Astrocyte (in vitro differentiated cells and primary cell): ENCODE data around the gene ANP32D. TPM values are rescaled to one million over a fixed set of nuclear protein-coding genes. Genes with fewer than 3 reads are reported as not detected.
"Not testable (repeated sequence)": the region's sequence is repeated elsewhere in the genome, so short reads cannot be mapped to it uniquely, and the experiment has no call there.

Experiments used
- DNase-seq: peaks from one replicate; pipeline ENCODE4 v3.0.0-alpha.2; 2010; ENCODE audit warnings: low read depth
- FAIRE-seq: peaks from 2 replicates; lab custom pipeline; 2011; peaks lifted over from hg19 to GRCh38; lab: Jason Lieb, UNC
- H2AFZ ChIP-seq: 2 replicates; pipeline ENCODE4 v1.6.0; 2012; ENCODE audit warnings: low read depth, low read length, inconsistent platforms
- H3K27ac ChIP-seq: 2 replicates; pipeline ENCODE4 v1.5.1; 2011; ENCODE audit warnings: low read depth, low read length, inconsistent platforms
- H3K27me3 ChIP-seq: 2 replicates; pipeline ENCODE4 v1.6.0; 2011; ENCODE audit warnings: low read length, inconsistent platforms; ENCODE audit not compliant: insufficient read depth
- H3K36me3 ChIP-seq: 2 replicates; pipeline ENCODE4 v1.5.1; 2011; ENCODE audit warnings: low read length, inconsistent platforms; ENCODE audit not compliant: insufficient read depth
- H3K4me1 ChIP-seq: 2 replicates; pipeline ENCODE4 v1.5.1; 2011; ENCODE audit warnings: low read length, inconsistent platforms; ENCODE audit not compliant: insufficient read depth
- H3K4me2 ChIP-seq: 2 replicates; pipeline ENCODE4 v1.6.0; 2012; ENCODE audit warnings: low read length, inconsistent platforms
- H3K4me3 ChIP-seq: 2 replicates; pipeline ENCODE4 v1.5.1; 2011; ENCODE audit warnings: low read depth, mild to moderate bottlenecking, low read length, inconsistent platforms; ENCODE audit not compliant: insufficient read depth
- H3K79me2 ChIP-seq: 2 replicates; pipeline ENCODE4 v1.6.0; 2012; ENCODE audit warnings: mild to moderate bottlenecking, low read length, inconsistent platforms; ENCODE audit not compliant: insufficient read depth
- H3K9ac ChIP-seq: 2 replicates; pipeline ENCODE4 v1.6.0; 2012; ENCODE audit warnings: mild to moderate bottlenecking, low read length, inconsistent platforms
- H3K9me3 ChIP-seq: 2 replicates; pipeline ENCODE4 v1.5.1; 2012; ENCODE audit warnings: low read depth, mild to moderate bottlenecking, low read length, inconsistent platforms; ENCODE audit not compliant: insufficient read depth
- H4K20me1 ChIP-seq: 2 replicates; pipeline ENCODE4 v1.6.0; 2012; ENCODE audit warnings: low read length, inconsistent platforms; ENCODE audit not compliant: insufficient read depth
- H3K27ac Mint-ChIP-seq: one replicate; pipeline ENCODE4 v1.8.0; 2021; ENCODE audit warnings: mild to moderate bottlenecking, mixed read lengths; ENCODE audit not compliant: unreplicated experiment
- H3K27me3 Mint-ChIP-seq: one replicate; pipeline ENCODE4 v1.8.0; 2021; ENCODE audit warnings: low read depth, mixed read lengths; ENCODE audit not compliant: unreplicated experiment
- H3K36me3 Mint-ChIP-seq: one replicate; pipeline ENCODE4 v1.8.0; 2021; ENCODE audit warnings: low read depth, mixed read lengths; ENCODE audit not compliant: unreplicated experiment
- H3K4me1 Mint-ChIP-seq: one replicate; pipeline ENCODE4 v1.8.0; 2021; ENCODE audit warnings: low read depth, mixed read lengths; ENCODE audit not compliant: unreplicated experiment
- H3K4me3 Mint-ChIP-seq: one replicate; pipeline ENCODE4 v1.8.0; 2021; ENCODE audit warnings: mild to moderate bottlenecking, moderate library complexity, mixed read lengths; ENCODE audit not compliant: unreplicated experiment
- H3K9me3 Mint-ChIP-seq: one replicate; pipeline ENCODE4 v1.8.0; 2021; ENCODE audit warnings: mild to moderate bottlenecking, mixed read lengths; ENCODE audit not compliant: unreplicated experiment
- EZH2 ChIP-seq: IDR thresholded peaks from 2 replicates; pipeline ENCODE4 v1.6.1; 2012; ENCODE audit warnings: mild to moderate bottlenecking, low read length, inconsistent platforms; ENCODE audit not compliant: insufficient read depth
- total RNA-seq: library from RNA; stranded (reverse); gene quantifications from 2 replicates; pipeline ENCODE4 v1.2.1, GENCODE V29; 2021
- TF ChIP-seq, protein P1 (sequence below): IDR thresholded peaks from 2 replicates; pipeline ENCODE4 v1.5.1; 2011; ENCODE audit warnings: low read depth, mild to moderate bottlenecking, inconsistent platforms, low read length, moderate library complexity; ENCODE audit not compliant: insufficient read depth

Gene ANP32D
- total RNA-seq, 1 donor from 2014 or later: not detected

DNA sequence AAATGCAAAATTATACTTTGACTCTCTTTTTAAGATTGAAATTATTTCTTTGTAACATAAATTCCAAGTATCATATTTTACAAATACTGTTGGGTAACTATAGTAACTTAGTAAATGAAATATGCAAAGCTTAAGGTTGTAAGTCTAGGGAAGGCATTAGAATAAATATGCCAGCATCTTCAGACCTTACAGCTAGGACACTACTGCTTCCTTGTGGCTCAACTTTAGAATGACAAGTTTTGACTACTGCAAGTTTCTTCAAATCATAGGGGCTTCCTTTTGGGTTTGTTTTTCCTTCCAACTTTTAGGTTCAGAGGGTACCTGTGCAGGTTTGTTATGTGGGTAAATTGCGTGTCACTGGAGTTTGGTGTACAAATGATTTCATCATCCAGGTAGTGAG is 17.7 kb upstream of the ANP32D start:
- Histone ChIP-seq H3K4me1 (no peaks in the 10 kb centered on the region), H3K9me3 (peaks cover 1% of the 10 kb centered on the region), H4K20me1 (no peaks in the 10 kb centered on the region), H3K27ac (no peak overlapping the region), H3K4me3 (no peak overlapping the region), H3K9ac (no peak overlapping the region), H3K27me3 (no peaks in the 10 kb centered on the region), H3K4me2 (no peak overlapping the region), H2AFZ (no peak overlapping the region), H3K36me3 (no peaks in the 10 kb centered on the region), H3K79me2 (no peaks in the 10 kb centered on the region)
- no peak for TF ChIP-seq EZH2
- TF ChIP-seq, protein P1, sequence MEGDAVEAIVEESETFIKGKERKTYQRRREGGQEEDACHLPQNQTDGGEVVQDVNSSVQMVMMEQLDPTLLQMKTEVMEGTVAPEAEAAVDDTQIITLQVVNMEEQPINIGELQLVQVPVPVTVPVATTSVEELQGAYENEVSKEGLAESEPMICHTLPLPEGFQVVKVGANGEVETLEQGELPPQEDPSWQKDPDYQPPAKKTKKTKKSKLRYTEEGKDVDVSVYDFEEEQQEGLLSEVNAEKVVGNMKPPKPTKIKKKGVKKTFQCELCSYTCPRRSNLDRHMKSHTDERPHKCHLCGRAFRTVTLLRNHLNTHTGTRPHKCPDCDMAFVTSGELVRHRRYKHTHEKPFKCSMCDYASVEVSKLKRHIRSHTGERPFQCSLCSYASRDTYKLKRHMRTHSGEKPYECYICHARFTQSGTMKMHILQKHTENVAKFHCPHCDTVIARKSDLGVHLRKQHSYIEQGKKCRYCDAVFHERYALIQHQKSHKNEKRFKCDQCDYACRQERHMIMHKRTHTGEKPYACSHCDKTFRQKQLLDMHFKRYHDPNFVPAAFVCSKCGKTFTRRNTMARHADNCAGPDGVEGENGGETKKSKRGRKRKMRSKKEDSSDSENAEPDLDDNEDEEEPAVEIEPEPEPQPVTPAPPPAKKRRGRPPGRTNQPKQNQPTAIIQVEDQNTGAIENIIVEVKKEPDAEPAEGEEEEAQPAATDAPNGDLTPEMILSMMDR: peak; percentile 9
- H3K4me3 Mint-ChIP-seq: no peak overlapping the region
- peaks cover 7% of the 10 kb centered on the region for H3K27me3 Mint-ChIP-seq
- H3K9me3 Mint-ChIP-seq: peaks cover 4% of the 10 kb centered on the region
- DNase-seq (peak; percentile 10), FAIRE-seq (no peak)
- no peak overlapping the region for H3K27ac Mint-ChIP-seq
- no peaks in the 10 kb centered on the region for H3K4me1 Mint-ChIP-seq
- H3K36me3 Mint-ChIP-seq: no peaks in the 10 kb centered on the region

- Histone ChIP-seq H4K20me1 (no peaks in the 10 kb centered on the region), H3K9ac (no peak overlapping the region), H3K79me2 (no peaks in the 10 kb centered on the region), H3K27me3 (no peaks in the 10 kb centered on the region), H3K4me3 (no peak overlapping the region), H3K36me3 (no peaks in the 10 kb centered on the region), H3K4me2 (no peak overlapping the region), H3K27ac (no peak overlapping the region), H3K4me1 (no peaks in the 10 kb centered on the region), H3K9me3 (peaks cover 2% of the 10 kb centered on the region), H2AFZ (no peak overlapping the region)
- Mint-ChIP-seq H3K36me3 (no peaks in the 10 kb centered on the region), H3K27me3 (peaks cover 7% of the 10 kb centered on the region), H3K9me3 (peaks cover under 1% of the 10 kb centered on the region), H3K27ac (no peak overlapping the region), H3K4me1 (no peaks in the 10 kb centered on the region), H3K4me3 (no peak overlapping the region)
- DNase-seq (no peak), FAIRE-seq (no peak)
- TF ChIP-seq, protein P1: no peak
- no peak for TF ChIP-seq EZH2
Observed at GRCh38 chr12:48455116-48455515, 17.2 kb upstream of the ANP32D start.

- Histone ChIP-seq H3K9me3 (peaks cover 2% of the 10 kb centered on the region), H4K20me1 (no peaks in the 10 kb centered on the region), H3K4me2 (no peak overlapping the region), H3K79me2 (no peaks in the 10 kb centered on the region), H2AFZ (no peak overlapping the region), H3K27me3 (no peaks in the 10 kb centered on the region), H3K27ac (no peak overlapping the region), H3K4me1 (no peaks in the 10 kb centered on the region), H3K36me3 (no peaks in the 10 kb centered on the region), H3K4me3 (no peak overlapping the region), H3K9ac (no peak overlapping the region)
- H3K4me1 Mint-ChIP-seq: no peaks in the 10 kb centered on the region
- TF ChIP-seq EZH2: no peak
- TF ChIP-seq, protein P1: no peak
- peaks cover 4% of the 10 kb centered on the region for H3K27me3 Mint-ChIP-seq
- no peak overlapping the region for H3K27ac Mint-ChIP-seq
- no peaks in the 10 kb centered on the region for H3K36me3 Mint-ChIP-seq
- no peak for DNase-seq
- no peak for FAIRE-seq
- H3K9me3 Mint-ChIP-seq: peaks cover 1% of the 10 kb centered on the region
- no peak overlapping the region for H3K4me3 Mint-ChIP-seq
Observed at GRCh38 chr12:48459259-48459658, 13.1 kb upstream of the ANP32D start.

GRCh38 chr12:48469027-48469426 is 3.3 kb upstream of the ANP32D start:
- not testable (repeated sequence) for H3K4me2 ChIP-seq, H3K27me3 Mint-ChIP-seq, H3K36me3 ChIP-seq, H3K4me3 Mint-ChIP-seq, H4K20me1 ChIP-seq, H3K79me2 ChIP-seq, H3K27ac Mint-ChIP-seq, DNase-seq, H3K9ac ChIP-seq, H3K27me3 ChIP-seq, H3K4me3 ChIP-seq, H2AFZ ChIP-seq, FAIRE-seq, H3K4me1 Mint-ChIP-seq, H3K9me3 ChIP-seq, H3K36me3 Mint-ChIP-seq, H3K4me1 ChIP-seq, H3K27ac ChIP-seq
- peaks cover 33% of the 10 kb centered on the region for H3K9me3 Mint-ChIP-seq
